Ovary (tissue), 3 donors: ENCODE measurements around the gene VEPH1.

Experiments used
- CTCF ChIP-seq, 3 donors: fragments of 450-650 bp in 2 of 3; fragments of 200-600 bp in 1 of 3; IDR thresholded peaks; one replicate each; pipeline versions ENCODE4 v1.5.1 to v1.8.0; 2016 to 2022; ENCODE audit warnings: antibody characterized with exemption in 3 of 3, mild to moderate bottlenecking in 1 of 3
- EP300 ChIP-seq: sonication (generic); formaldehyde crosslinking; IDR thresholded peaks from one replicate; pipeline ENCODE4 v1.6.1; 2017; ENCODE audit warnings: antibody characterized with exemption
- donor health status: DM: no; HTN: no; CAD: no.

GRCh38 chr3:157405457-157405856, 97.8 kb downstream of the VEPH1 start:
- TF ChIP-seq CTCF (IDR thresholded peaks at IDR 0.05), result no peak
- no peak for TF ChIP-seq EP300
